K562 (cell line): ENCODE measurements around the gene NRM. TPM values are rescaled to one million over a fixed set of nuclear protein-coding genes. Genes with fewer than 3 reads are reported as not detected.
A peak's percentile ranks its signal among the peaks of the same experiment; 100 is the strongest.

ENCODE experiments used
- ARHGAP35 ChIP-seq: fragments of 450-650 bp; IDR thresholded peaks from 2 replicates; pipeline ENCODE4 v1.6.1; 2018; ENCODE audit not compliant: partially characterized antibody
- ATF7 ChIP-seq: fragments of 450-650 bp; IDR thresholded peaks from 2 replicates; pipeline ENCODE4 v1.7.1; 2014; ENCODE audit warnings: mild to moderate bottlenecking, moderate library complexity
- BCOR ChIP-seq: fragments of 450-650 bp; IDR thresholded peaks from 2 replicates; pipeline ENCODE4 v1.6.1; 2016
- BRD4 ChIP-seq: fragments of 200-600 bp; sonication (generic); IDR thresholded peaks from 2 replicates; pipeline ENCODE4 v1.6.1; 2017; ENCODE audit warnings: inconsistent platforms
- CBX1 ChIP-seq: sonication (generic); IDR thresholded peaks from 2 replicates; pipeline ENCODE4 v1.6.1; 2016; ENCODE audit warnings: antibody characterized with exemption, low read depth, mild to moderate bottlenecking
- CBX5 ChIP-seq: IDR thresholded peaks from 2 replicates; pipeline ENCODE4 v1.6.1; 2014; ENCODE audit warnings: low read depth, borderline replicate concordance
- DDX20 ChIP-seq: fragments of 450-650 bp; IDR thresholded peaks from 2 replicates; pipeline ENCODE4 v1.6.1; 2016; ENCODE audit warnings: missing genetic modification characterization, low read depth, mild to moderate bottlenecking, missing compliant biosample characterization, moderate library complexity
- EZH2 ChIP-seq: IDR thresholded peaks from 2 replicates; pipeline ENCODE4 v1.6.1; 2012; ENCODE audit warnings: low read depth, mild to moderate bottlenecking, inconsistent platforms, low read length, borderline replicate concordance
- FOXO4 ChIP-seq: fragments of 450-650 bp; formaldehyde crosslinking; IDR thresholded peaks from 2 replicates; pipeline ENCODE4 v1.4.0; 2020; ENCODE audit warnings: mild to moderate bottlenecking, moderate library complexity
- HNRNPL ChIP-seq: fragments of 200-400 bp; formaldehyde crosslinking; IDR thresholded peaks from 2 replicates; pipeline ENCODE4 v1.6.1; 2017; ENCODE audit warnings: low read depth, mild to moderate bottlenecking, low read length
- MYNN ChIP-seq, 2 experiments: sonication (generic); formaldehyde crosslinking in 1 of 2; IDR thresholded peaks; 2 replicates each; pipeline versions ENCODE4 v1.5.0 to v1.6.1; 2016 to 2020; ENCODE audit warnings: antibody characterized with exemption in 1 of 2, missing genetic modification reagents in 1 of 2
- NBN ChIP-seq: fragments of 450-650 bp; IDR thresholded peaks from 2 replicates; pipeline ENCODE4 v1.6.1; 2016; ENCODE audit warnings: low read depth, mild to moderate bottlenecking
- NFYB ChIP-seq: IDR thresholded peaks from 2 replicates; pipeline ENCODE4 v1.6.1; 2011; ENCODE audit warnings: mild to moderate bottlenecking, moderate library complexity; ENCODE audit not compliant: insufficient read length; ENCODE audit errors: extremely low read depth
- TCFL5 ChIP-seq: fragments of 250-450 bp; sonication (Bioruptor Pico); conservative IDR thresholded peaks from 2 replicates; pipeline ENCODE4 v1.6.1; 2021; ENCODE audit warnings: mild to moderate bottlenecking, moderate library complexity, matching md5 sums
- ZFP30 ChIP-seq: fragments of 250-450 bp; sonication (Bioruptor Pico); IDR thresholded peaks from 2 replicates; pipeline ENCODE4 v1.8.0; 2022; ENCODE audit warnings: moderate library complexity, mild to moderate bottlenecking, inconsistent platforms, borderline replicate concordance
- ZFP36 ChIP-seq: fragments of 150-350 bp; IDR thresholded peaks from 2 replicates; pipeline ENCODE4 v1.6.1; 2018; ENCODE audit warnings: low read length, low read depth; ENCODE audit not compliant: partially characterized antibody
- ZNF263 ChIP-seq: sonication (generic); formaldehyde crosslinking; IDR thresholded peaks from 2 replicates; pipeline ENCODE4 v1.8.0; 2022; ENCODE audit warnings: mild to moderate bottlenecking, missing genetic modification reagents, borderline replicate concordance
- ZNF561 ChIP-seq: fragments of 450-650 bp; formaldehyde crosslinking; conservative IDR thresholded peaks from 2 replicates; pipeline ENCODE4 v1.4.0; 2020; ENCODE audit warnings: mild to moderate bottlenecking, moderate library complexity
- ZNF592 ChIP-seq: fragments of 450-650 bp; IDR thresholded peaks from 2 replicates; pipeline ENCODE4 v1.6.1; 2017; ENCODE audit warnings: antibody characterized with exemption, mild to moderate bottlenecking
- polyA plus RNA-seq, 8 experiments: library from polyadenylated mRNA; depleted of rRNA in 4 of 8; stranded (reverse) in 5 of 8; unstranded in 3 of 8; fragments of >200 nt; fragmentation: Nextera tagmentation in 2 of 8; fragmentation: Illumina TruSeq in 1 of 8; extraction: Ambion mirVana in 2 of 8; extraction: Trizol in 1 of 8; gene quantifications; 2 replicates each; pipeline versions ENCODE4 v1.2.1 to v1.2.3, GENCODE V29; 2011 to 2014; ENCODE audit warnings: inconsistent platforms in 1 of 8, missing spikeins in 1 of 8
- total RNA-seq, 7 experiments: library from RNA; depleted of rRNA in 6 of 7; stranded (reverse); fragments of >200 nt in 6 of 7; fragmentation: Illumina TruSeq in 2 of 7; extraction: Trizol in 2 of 7; gene quantifications; 2 replicates each; pipeline versions ENCODE4 v1.2.1 to v1.2.3, GENCODE V29; 2011 to 2021; ENCODE audit warnings: low replicate concordance in 1 of 7
- TF ChIP-seq, protein P1 (sequence below): fragments of 250-450 bp; sonication (Bioruptor Pico); IDR thresholded peaks from 2 replicates; pipeline ENCODE4 v1.6.1; 2021; ENCODE audit warnings: mild to moderate bottlenecking
- TF ChIP-seq, protein P2 (sequence below): sonication (generic); formaldehyde crosslinking; IDR thresholded peaks from 2 replicates; pipeline ENCODE4 v1.8.0; 2023; ENCODE audit warnings: mild to moderate bottlenecking, missing genetic modification reagents

NRM gene
- total and polyA plus RNA-seq, 9 of the 15 experiments (the other 6 are each of a cell fraction or from before 2014, with no cell fraction given) = 9.7 to 58.2 (median 18.1) TPM

GRCh38 chr6:30721198-30722024, 30.6 kb upstream of the NRM start (continued):
- 0 out of 2 replicates have a peak, but pooled peaks have one; percentile 30 for TF ChIP-seq NBN
- 0 out of 2 replicates have a peak, but pooled peaks have one; percentile 68 for TF ChIP-seq HNRNPL
- TF ChIP-seq BCOR = no peak
- no peak; the same call in 1 of the 2 replicates for TF ChIP-seq ZNF592
- TF ChIP-seq CBX5 = no peak
- no peak for TF ChIP-seq NFYB
- TF ChIP-seq ZNF263 (CRISPR knock-in tag) = no peak; the same call in 1 of the 2 replicates
- no peak for TF ChIP-seq ZFP30 (CRISPR knock-in tag)
- TF ChIP-seq BRD4 = no peak
- TF ChIP-seq CBX1 = no peak
- no peak for TF ChIP-seq EZH2
- TF ChIP-seq, protein P1, sequence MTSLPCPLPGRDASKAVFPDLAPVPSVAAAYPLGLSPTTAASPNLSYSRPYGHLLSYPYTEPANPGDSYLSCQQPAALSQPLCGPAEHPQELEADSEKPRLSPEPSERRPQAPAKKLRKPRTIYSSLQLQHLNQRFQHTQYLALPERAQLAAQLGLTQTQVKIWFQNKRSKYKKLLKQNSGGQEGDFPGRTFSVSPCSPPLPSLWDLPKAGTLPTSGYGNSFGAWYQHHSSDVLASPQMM (CRISPR knock-in tag) = no peak
- peak; percentile 84 for TF ChIP-seq ZNF561
- TF ChIP-seq, protein P2, sequence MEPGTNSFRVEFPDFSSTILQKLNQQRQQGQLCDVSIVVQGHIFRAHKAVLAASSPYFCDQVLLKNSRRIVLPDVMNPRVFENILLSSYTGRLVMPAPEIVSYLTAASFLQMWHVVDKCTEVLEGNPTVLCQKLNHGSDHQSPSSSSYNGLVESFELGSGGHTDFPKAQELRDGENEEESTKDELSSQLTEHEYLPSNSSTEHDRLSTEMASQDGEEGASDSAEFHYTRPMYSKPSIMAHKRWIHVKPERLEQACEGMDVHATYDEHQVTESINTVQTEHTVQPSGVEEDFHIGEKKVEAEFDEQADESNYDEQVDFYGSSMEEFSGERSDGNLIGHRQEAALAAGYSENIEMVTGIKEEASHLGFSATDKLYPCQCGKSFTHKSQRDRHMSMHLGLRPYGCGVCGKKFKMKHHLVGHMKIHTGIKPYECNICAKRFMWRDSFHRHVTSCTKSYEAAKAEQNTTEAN (CRISPR knock-in tag) = peak; percentile 69; the same call in 1 of the 2 replicates
- TF ChIP-seq MYNN (IDR thresholded peaks at IDR 0.05) = no peak
- no peak for TF ChIP-seq MYNN (CRISPR knock-in tag; IDR thresholded peaks at IDR 0.05)
- no peak for TF ChIP-seq TCFL5 (CRISPR knock-in tag)
- peak; percentile 91; the same call in 1 of the 2 replicates for TF ChIP-seq FOXO4 (CRISPR knock-in tag)
- TF ChIP-seq ATF7 = peak; percentile 56; the same call in 1 of the 2 replicates
- no peak for TF ChIP-seq ARHGAP35
- no peak for TF ChIP-seq ZFP36
- no peak for TF ChIP-seq DDX20 (tag)
